Thyroid gland (tissue), 4 donors: ENCODE measurements around the gene LSM7. TPM values are rescaled to one million over a fixed set of nuclear protein-coding genes. Genes with fewer than 3 reads are reported as not detected.
A peak's percentile ranks its signal among the peaks of the same experiment; 100 is the strongest.

ENCODE experiments used
- DNase-seq, 2 donors: peaks; one replicate each; pipeline ENCODE4 v3.0.0-alpha.2; 2019
- H3K27ac ChIP-seq, 3 donors: fragments of 200-600 bp; sonication (generic); 1 replicate in 2 of 3; 2 replicates in 1 of 3; pipeline ENCODE4 v1.5.1; 2016 to 2019; ENCODE audit warnings: mild to moderate bottlenecking in 1 of 3, moderate library complexity in 1 of 3
- H3K27me3 ChIP-seq: fragments of 200-600 bp; sonication (generic); one replicate; pipeline ENCODE4 v1.5.1; 2019
- H3K36me3 ChIP-seq, 2 donors: fragments of 200-600 bp; sonication (generic); one replicate each; pipeline ENCODE4 v1.5.1; 2016 to 2019
- H3K4me1 ChIP-seq, 2 donors: fragments of 200-600 bp; sonication (generic); one replicate each; pipeline ENCODE4 v1.5.1; 2017 to 2019
- H3K4me3 ChIP-seq, 3 donors: fragments of 200-600 bp; sonication (generic); replicated peaks in 1 of 3; 1 replicate in 2 of 3; 2 replicates in 1 of 3; pipeline ENCODE4 v1.5.1; 2016; ENCODE audit warnings: mild to moderate bottlenecking in 1 of 3
- H3K9me3 ChIP-seq: fragments of 200-600 bp; sonication (generic); one replicate; pipeline ENCODE4 v1.5.1; 2017
- CTCF ChIP-seq, 6 experiments: fragments of 200-600 bp in 3 of 6; fragments of 450-650 bp in 3 of 6; sonication (generic) in 3 of 6; IDR thresholded peaks; one replicate each; pipeline ENCODE4 v1.5.1; 2016 to 2019; ENCODE audit warnings: antibody characterized with exemption in 6 of 6, mild to moderate bottlenecking in 2 of 6, inconsistent platforms in 1 of 6, moderate library complexity in 1 of 6
- POLR2A ChIP-seq, 2 donors: fragments of 450-650 bp; IDR thresholded peaks; one replicate each; pipeline ENCODE4 v1.6.1; 2017; ENCODE audit warnings: antibody characterized with exemption in 2 of 2, mild to moderate bottlenecking in 2 of 2, moderate library complexity in 1 of 2
- WGBS, 2 donors: methylation state at CpG; one replicate each; pipeline ENCODE4 v1.1.5; 2017; 5-methylcytosine and 5-hydroxymethylcytosine counted together
- intact Hi-C: fragments of 100-400 bp; cut with DNase I; formaldehyde crosslinking; loops from one replicate; pipeline ENCODE4 v1.15.1; 2023
- total RNA-seq, 4 donors: library from RNA; depleted of rRNA; stranded (reverse); fragments of >200 nt; gene quantifications; one replicate each; pipeline ENCODE4 v1.2.3, GENCODE V29; 2016

The LSM7 gene
- total RNA-seq, 4 donors from 2014 or later, result 21.1 to 139 (median 55.1) TPM

GRCh38 chr19:2277138-2277537 is 51.2 kb downstream of the LSM7 start:
- no peaks in the 10 kb centered on the region for H3K9me3 ChIP-seq
- peaks cover 5 to 35% of the 10 kb centered on the region in 2 donors for H3K4me1 ChIP-seq
- no peaks in the 10 kb centered on the region for H3K27me3 ChIP-seq
- intact Hi-C loops, result no loop called here
- TF ChIP-seq CTCF (IDR thresholded peaks at IDR 0.05) (no peak), POLR2A (IDR thresholded peaks at IDR 0.05) (no peak)
- no peak overlapping the region for H3K27ac ChIP-seq
- peaks cover 9 to 10% of the 10 kb centered on the region in 2 donors for H3K36me3 ChIP-seq
- no peak overlapping the region for H3K4me3 ChIP-seq
- no peak for DNase-seq
- 82 to 86% methylated on average over 5 to 9 of the region's 9 CpGs for WGBS, 2 donors

- 96% methylated on average over 20 of the region's 28 CpGs for WGBS, 2 donors
These were observed 51.9 kb downstream of the LSM7 start for GRCh38 chr19:2276429-2276986.

GRCh38 chr19:2275588-2276428 is 52.6 kb downstream of the LSM7 start:
- intact Hi-C loops, result no loop called here
- Histone ChIP-seq H3K27me3 (no peaks in the 10 kb centered on the region), H3K4me1 (peaks cover 11 to 41% of the 10 kb centered on the region in 2 donors), H3K27ac (peak overlapping the region in 1 of 3 donors; percentile 23), H3K4me3 (no peak overlapping the region), H3K9me3 (no peaks in the 10 kb centered on the region), H3K36me3 (peaks cover 13 to 20% of the 10 kb centered on the region in 2 donors)
- DNase-seq, result peak in 1 of 2 donors; percentile 17
- 77 to 93% methylated on average over 11 to 17 of the region's 74 CpGs for WGBS, 2 donors
- TF ChIP-seq CTCF (IDR thresholded peaks at IDR 0.05), result no peak
- TF ChIP-seq POLR2A (IDR thresholded peaks at IDR 0.05), result no peak

More at GRCh38 chr19:2276429-2276986, 51.9 kb downstream of the LSM7 start:
- peaks cover 13 to 16% of the 10 kb centered on the region in 2 donors for H3K36me3 ChIP-seq
- H3K4me3 ChIP-seq, result no peak overlapping the region
- intact Hi-C loops, result no loop called here
- H3K27ac ChIP-seq, result no peak overlapping the region
- no peak for TF ChIP-seq POLR2A (IDR thresholded peaks at IDR 0.05)
- TF ChIP-seq CTCF (IDR thresholded peaks at IDR 0.05), result no peak
- H3K9me3 ChIP-seq, result no peaks in the 10 kb centered on the region
- peaks cover 6 to 36% of the 10 kb centered on the region in 2 donors for H3K4me1 ChIP-seq
- H3K27me3 ChIP-seq, result no peaks in the 10 kb centered on the region
- DNase-seq, result no peak

GRCh38 chr19:2274931-2275535 is 53.4 kb downstream of the LSM7 start:
- peaks cover 11 to 41% of the 10 kb centered on the region in 2 donors for H3K4me1 ChIP-seq
- intact Hi-C loops, result loop anchor here (5.0 kb wide), 1 partner anchor 113 kb away; the partner anchor contains the start of gene DOT1L

More at GRCh38 chr19:2274931-2275535, 53.4 kb downstream of the LSM7 start:
- TF ChIP-seq POLR2A (IDR thresholded peaks at IDR 0.05) (no peak), CTCF (IDR thresholded peaks at IDR 0.05) (peak in 4 of 6 experiments; percentile 42 to 55 (median 46))
- WGBS, 2 donors, result 58 to 61% methylated on average over 12 to 15 of the region's 16 CpGs
- Histone ChIP-seq H3K27ac (peak overlapping the region in 1 of 3 donors; percentile 23), H3K4me3 (no peak overlapping the region), H3K36me3 (peaks cover 13 to 20% of the 10 kb centered on the region in 2 donors), H3K27me3 (no peaks in the 10 kb centered on the region), H3K9me3 (no peaks in the 10 kb centered on the region)
- peak; percentile 65 to 69 for DNase-seq
